Endometrium (tissue), 2 donors: ENCODE measurements around the gene NTMT1.
"Not testable (repeated sequence)": the region's sequence is repeated elsewhere in the genome, so short reads cannot be mapped to it uniquely, and the experiment has no call there.

Source experiments
- FAIRE-seq: peaks from 2 replicates; lab custom pipeline; 2012; peaks lifted over from hg19 to GRCh38; lab: Jason Lieb, UNC
- donor health status: control.
- donor health status: control.

The NTMT1 gene

GRCh38 chr9:129626079-129626624 is at the start of gene NTMT1:
Gene NTMT1 (plus strand): TSS chr9:129626163. CDS start chr9:129632704, 6,541 bp downstream.
- no peak for FAIRE-seq

- no peak for FAIRE-seq
Measured at GRCh38 chr9:129576546-129577543, 49.1 kb upstream of the NTMT1 start.

GRCh38 chr9:129579294-129579693 is 46.7 kb upstream of the NTMT1 start:
- no peak for FAIRE-seq

- FAIRE-seq, result no peak
Measured at GRCh38 chr9:129580211-129580915, 45.6 kb upstream of the NTMT1 start.

- no peak for FAIRE-seq
Measured at GRCh38 chr9:129581505-129582189, 44.3 kb upstream of the NTMT1 start.

GRCh38 chr9:129582855-129583254 is 43.1 kb upstream of the NTMT1 start:
- FAIRE-seq, result no peak

- no peak for FAIRE-seq
Measured at GRCh38 chr9:129583308-129584038, 42.5 kb upstream of the NTMT1 start.

GRCh38 chr9:129584136-129584535 is 41.8 kb upstream of the NTMT1 start:
- FAIRE-seq, result no peak

GRCh38 chr9:129585352-129585751 is 40.6 kb upstream of the NTMT1 start:
- no peak for FAIRE-seq

- FAIRE-seq, result no peak
Measured at GRCh38 chr9:129586245-129586644, 39.7 kb upstream of the NTMT1 start.

- FAIRE-seq, result no peak
Measured at GRCh38 chr9:129586685-129587084, 39.3 kb upstream of the NTMT1 start.

- FAIRE-seq, result no peak
Measured at GRCh38 chr9:129587487-129588262, 38.3 kb upstream of the NTMT1 start.

GRCh38 chr9:129590466-129590865 is 35.5 kb upstream of the NTMT1 start:
- FAIRE-seq, result no peak

- FAIRE-seq, result no peak
Measured at GRCh38 chr9:129591916-129592315, 34.0 kb upstream of the NTMT1 start.

- not testable (repeated sequence) for FAIRE-seq
Measured at GRCh38 chr9:129592790-129593189, 33.2 kb upstream of the NTMT1 start.

- FAIRE-seq, result no peak
Measured at GRCh38 chr9:129594632-129595031, 31.3 kb upstream of the NTMT1 start.

GRCh38 chr9:129595311-129595741 is 30.6 kb upstream of the NTMT1 start:
- no peak for FAIRE-seq

GRCh38 chr9:129595903-129596540 is 29.9 kb upstream of the NTMT1 start:
- FAIRE-seq, result no peak

- FAIRE-seq, result no peak
Measured at GRCh38 chr9:129596541-129597331, 29.2 kb upstream of the NTMT1 start.
